Measurements from ENCODE around the gene MUC13.

DNA sequence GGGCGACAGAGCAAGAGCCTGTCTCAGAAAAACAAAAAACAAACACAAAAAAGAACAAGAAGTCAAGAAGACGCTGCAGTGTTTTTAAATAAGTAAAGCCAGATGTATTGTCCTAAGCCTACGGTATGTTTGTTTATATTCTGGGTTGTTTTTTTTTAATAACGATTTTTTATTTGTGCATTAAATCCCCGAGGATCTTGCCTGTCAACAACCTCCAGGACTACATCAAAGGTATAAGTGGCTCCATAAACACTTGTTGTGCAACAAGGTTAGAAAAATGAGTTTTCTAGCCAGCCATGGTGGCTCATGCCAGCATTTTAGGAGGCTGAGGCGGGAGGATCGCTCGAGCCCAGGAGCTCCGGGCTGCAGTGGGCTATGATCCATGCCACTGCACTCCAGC is 73.5 kb downstream of the MUC13 start:
- no peak for TF ChIP-seq NFRKB (IDR thresholded peaks at IDR 0.05)
- no peak for TF ChIP-seq FOXK2 (IDR thresholded peaks at IDR 0.05)
- no peak for TF ChIP-seq ELF4 (IDR thresholded peaks at IDR 0.05)
- TF ChIP-seq FOXM1 (IDR thresholded peaks at IDR 0.05; ENCODE audit: borderline replicate concordance) = no peak
- TF ChIP-seq L3MBTL2 (conservative IDR thresholded peaks at IDR 0.05) = no peak
- no peak for TF ChIP-seq SP1 (IDR thresholded peaks at IDR 0.05)
- TF ChIP-seq SUZ12 (IDR thresholded peaks at IDR 0.05) = no peak
- TF ChIP-seq ARNT (IDR thresholded peaks at IDR 0.05) = no peak
- TF ChIP-seq FOXA1 (IDR thresholded peaks at IDR 0.05) = no peak

Data from HEK293T (cell line).